Measurements from ENCODE around the gene DLG2.

DNA sequence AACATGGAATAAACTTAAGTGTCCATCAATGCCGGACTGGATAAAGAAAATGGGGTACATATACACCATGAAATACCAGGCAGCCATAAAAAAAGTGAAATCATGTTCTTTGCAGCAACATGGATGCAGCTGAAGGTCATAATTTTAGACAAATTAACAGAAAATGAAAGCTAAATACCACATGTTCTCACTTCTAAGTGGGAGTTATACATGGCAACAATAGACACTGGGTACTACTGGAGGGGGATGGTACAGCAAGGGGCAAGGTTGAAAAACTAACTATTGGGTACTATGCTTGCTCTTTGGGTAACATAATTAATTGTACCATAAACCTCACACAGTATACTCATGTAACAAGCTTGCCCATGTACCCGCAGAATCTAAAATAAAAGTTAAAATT, 851.6 kb downstream of the DLG2 start:
- TF ChIP-seq POLR2AphosphoS5 (IDR thresholded peaks at IDR 0.05) = no peak
- TF ChIP-seq, protein P1, sequence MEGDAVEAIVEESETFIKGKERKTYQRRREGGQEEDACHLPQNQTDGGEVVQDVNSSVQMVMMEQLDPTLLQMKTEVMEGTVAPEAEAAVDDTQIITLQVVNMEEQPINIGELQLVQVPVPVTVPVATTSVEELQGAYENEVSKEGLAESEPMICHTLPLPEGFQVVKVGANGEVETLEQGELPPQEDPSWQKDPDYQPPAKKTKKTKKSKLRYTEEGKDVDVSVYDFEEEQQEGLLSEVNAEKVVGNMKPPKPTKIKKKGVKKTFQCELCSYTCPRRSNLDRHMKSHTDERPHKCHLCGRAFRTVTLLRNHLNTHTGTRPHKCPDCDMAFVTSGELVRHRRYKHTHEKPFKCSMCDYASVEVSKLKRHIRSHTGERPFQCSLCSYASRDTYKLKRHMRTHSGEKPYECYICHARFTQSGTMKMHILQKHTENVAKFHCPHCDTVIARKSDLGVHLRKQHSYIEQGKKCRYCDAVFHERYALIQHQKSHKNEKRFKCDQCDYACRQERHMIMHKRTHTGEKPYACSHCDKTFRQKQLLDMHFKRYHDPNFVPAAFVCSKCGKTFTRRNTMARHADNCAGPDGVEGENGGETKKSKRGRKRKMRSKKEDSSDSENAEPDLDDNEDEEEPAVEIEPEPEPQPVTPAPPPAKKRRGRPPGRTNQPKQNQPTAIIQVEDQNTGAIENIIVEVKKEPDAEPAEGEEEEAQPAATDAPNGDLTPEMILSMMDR (IDR thresholded peaks at IDR 0.05) = no peak
- no peak for TF ChIP-seq POLR2A (IDR thresholded peaks at IDR 0.05; ENCODE audit: low read depth)
- TF ChIP-seq EP300 (IDR thresholded peaks at IDR 0.05) = no peak
